Measurements from ENCODE around the gene AFDN.

- TF ChIP-seq CTCF (IDR thresholded peaks at IDR 0.05; ENCODE audit: low read depth, low read length) (no peak), POLR2A (IDR thresholded peaks at IDR 0.05; ENCODE audit: extremely low read depth, insufficient read length) (no peak), MAX (IDR thresholded peaks at IDR 0.05; ENCODE audit: low read depth, low read length) (no peak), MYC (IDR thresholded peaks at IDR 0.05; ENCODE audit: low read depth, low read length) (no peak)
Measured at GRCh38 chr6:167797011-167797471, 29.7 kb upstream of the AFDN start.
